Myocyte (in vitro differentiated cells): ENCODE data around the gene TCIRG1. TPM values are rescaled to one million over a fixed set of nuclear protein-coding genes. Genes with fewer than 3 reads are reported as not detected.

Source experiments
- DNase-seq: peaks from one replicate; pipeline ENCODE4 v3.0.0-alpha.2; 2012; ENCODE audit warnings: low read depth
- total RNA-seq: library from RNA; depleted of rRNA; stranded (reverse); fragments of >200 nt; gene quantifications from 2 replicates; pipeline ENCODE4 v1.2.3, GENCODE V29; 2014

TCIRG1 gene
- total RNA-seq, 1 donor from 2014 or later: 25.8 TPM

- peak; percentile 30 for DNase-seq
Measured at GRCh38 chr11:68016904-68017817, 21.7 kb upstream of the TCIRG1 start.

- DNase-seq: no peak
Measured at GRCh38 chr11:68017980-68018729, 20.7 kb upstream of the TCIRG1 start.

GRCh38 chr11:68018730-68019190 lies 20.1 kb upstream of the TCIRG1 start:
- no peak for DNase-seq

- no peak for DNase-seq
Measured at GRCh38 chr11:68019486-68019885, 19.3 kb upstream of the TCIRG1 start.

GRCh38 chr11:68020575-68020974 lies 18.2 kb upstream of the TCIRG1 start:
- DNase-seq: peak; percentile 46

GRCh38 chr11:68021167-68021787 lies 17.5 kb upstream of the TCIRG1 start:
- peak; percentile 53 for DNase-seq

GRCh38 chr11:68022531-68022930 lies 16.3 kb upstream of the TCIRG1 start:
- no peak for DNase-seq

GRCh38 chr11:68024508-68024907 lies 14.3 kb upstream of the TCIRG1 start:
- DNase-seq: no peak

GRCh38 chr11:68025047-68025446 lies 13.8 kb upstream of the TCIRG1 start:
- DNase-seq: no peak

GRCh38 chr11:68026391-68027105 lies 12.3 kb upstream of the TCIRG1 start:
- DNase-seq: peak; percentile 52

- DNase-seq: no peak
Measured at GRCh38 chr11:68027667-68028066, 11.2 kb upstream of the TCIRG1 start.

- DNase-seq: peak; percentile 36
Measured at GRCh38 chr11:68028802-68029545, 9.9 kb upstream of the TCIRG1 start.

- DNase-seq: peak; percentile 100
Measured at GRCh38 chr11:68030318-68031143, 8.3 kb upstream of the TCIRG1 start, which contains the start of gene NDUFS8. Gene NDUFS8, plus strand, starts transcription at chr11:68030681. Its CDS starts 1,471 bp downstream, at chr11:68032152.

- peak; percentile 20 for DNase-seq
Measured at GRCh38 chr11:68031144-68031464, 7.7 kb upstream of the TCIRG1 start.

- DNase-seq: no peak
Measured at GRCh38 chr11:68032003-68032402, 6.8 kb upstream of the TCIRG1 start.

GRCh38 chr11:68032997-68033707 lies 5.7 kb upstream of the TCIRG1 start:
- no peak for DNase-seq

- DNase-seq: peak; percentile 26
Measured at GRCh38 chr11:68033708-68034045, 5.1 kb upstream of the TCIRG1 start.

GRCh38 chr11:68035266-68035876 lies 3.5 kb upstream of the TCIRG1 start:
- no peak for DNase-seq
